RPMI8226 (cell line): ENCODE measurements around the gene NELL2.
A peak's percentile ranks its signal among the peaks of the same experiment; 100 is the strongest.
"Not testable (repeated sequence)": the region's sequence is repeated elsewhere in the genome, so short reads cannot be mapped to it uniquely, and the experiment has no call there.

Experiments
- DNase-seq: peaks from one replicate; pipeline ENCODE4 v3.0.0-alpha.2; 2015

The NELL2 gene

GRCh38 chr12:44774815-44775411 lies 101.2 kb downstream of the NELL2 start:
- peak; percentile 33 for DNase-seq

- no peak for DNase-seq
These were observed 104.6 kb downstream of the NELL2 start for GRCh38 chr12:44771485-44772021.

GRCh38 chr12:44765796-44766195 lies 110.3 kb downstream of the NELL2 start:
- no peak for DNase-seq

DNA sequence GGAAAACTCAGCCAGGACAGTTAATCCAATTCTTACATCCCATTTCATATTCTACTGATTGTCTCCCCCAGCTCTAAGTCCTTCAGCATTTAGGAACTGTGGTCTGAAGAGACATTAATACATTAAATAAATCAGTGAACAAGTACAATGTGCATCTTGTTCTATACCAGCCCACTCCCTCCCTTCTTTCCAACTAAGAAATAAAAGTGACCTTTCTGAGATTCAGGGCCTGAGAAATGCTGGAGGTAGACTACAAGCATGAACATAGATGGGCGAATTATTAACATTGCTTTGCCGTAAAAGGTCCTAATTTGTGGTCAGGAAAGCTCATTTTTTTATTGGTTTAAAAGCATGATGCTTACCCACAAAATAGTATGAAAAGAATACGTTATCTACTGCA lies 113.1 kb downstream of the NELL2 start:
- DNase-seq: no peak

DNA sequence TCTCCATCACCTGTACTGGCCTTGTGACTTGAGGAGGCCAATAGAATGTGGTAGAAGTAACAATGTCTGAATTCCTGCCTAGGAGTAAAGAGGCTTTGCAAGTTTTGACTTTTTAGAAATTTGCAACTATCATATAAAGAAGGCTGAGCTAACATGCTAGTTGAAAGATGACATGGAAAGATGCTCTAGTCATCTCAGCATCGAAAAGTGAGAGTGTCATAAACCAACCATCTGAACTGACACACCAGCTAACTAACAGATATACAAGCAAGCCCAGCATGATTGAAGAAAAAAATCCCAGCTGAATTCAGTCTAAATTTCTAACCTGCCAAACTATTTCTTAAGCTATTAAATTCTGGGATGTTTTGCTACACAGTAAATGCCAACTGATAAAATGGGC lies 116.8 kb downstream of the NELL2 start:
- no peak for DNase-seq

GRCh38 chr12:44750468-44750867 lies 125.6 kb downstream of the NELL2 start:
- DNase-seq: no peak

DNA sequence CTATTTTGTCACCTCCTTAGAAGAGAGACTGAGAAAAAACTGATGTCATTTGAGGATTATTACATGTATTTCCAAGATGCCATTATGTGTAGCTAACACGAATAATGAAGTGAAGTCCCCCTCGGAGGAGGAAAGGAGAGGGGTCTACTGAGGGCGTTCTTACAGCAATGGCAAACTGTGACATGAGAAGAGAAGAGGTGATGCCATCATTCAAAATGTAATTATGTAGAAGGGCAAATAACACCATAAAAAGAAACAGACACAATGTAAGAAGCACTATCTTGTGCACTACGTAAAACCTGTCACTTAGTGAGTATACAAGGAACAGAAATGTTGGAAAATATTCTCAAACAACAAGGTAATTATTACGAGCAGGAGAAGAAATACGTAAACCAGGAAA lies 126.5 kb downstream of the NELL2 start:
- DNase-seq: no peak

GRCh38 chr12:44748950-44749468 lies 127.1 kb downstream of the NELL2 start:
- no peak for DNase-seq

DNA sequence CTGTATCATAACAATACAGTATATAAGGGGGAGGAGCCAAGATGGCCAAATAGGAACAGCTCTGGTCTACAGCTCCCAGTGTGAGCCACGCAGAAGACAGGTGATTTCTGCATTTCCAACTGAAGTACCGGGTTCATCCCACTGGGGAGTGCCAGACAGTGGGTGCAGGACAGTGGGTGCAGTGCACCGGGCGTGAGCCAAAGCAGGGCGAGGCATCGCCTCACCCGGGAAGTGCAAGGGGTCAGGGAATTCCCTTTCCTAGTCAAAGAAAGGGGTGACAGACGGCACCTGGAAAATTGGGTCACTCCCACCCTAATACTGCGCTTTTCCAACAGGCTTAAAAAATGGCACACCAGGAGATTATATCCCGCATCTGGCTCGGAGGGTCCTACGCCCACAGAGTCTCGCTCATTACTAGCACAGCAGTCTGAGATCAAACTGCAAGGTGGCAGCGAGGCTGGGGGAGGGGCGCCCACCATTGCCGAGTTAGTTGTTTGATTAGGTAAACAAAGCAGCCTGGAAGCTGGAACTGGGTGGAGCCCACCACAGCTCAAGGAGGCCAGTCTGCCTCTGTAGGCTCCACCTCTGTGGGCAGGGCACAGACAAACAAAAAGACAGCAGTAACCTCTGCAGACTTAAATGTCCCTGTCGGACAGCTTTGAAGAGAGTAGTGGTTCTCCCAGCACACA lies 134.7 kb downstream of the NELL2 start:
- not testable (repeated sequence) for DNase-seq

DNA sequence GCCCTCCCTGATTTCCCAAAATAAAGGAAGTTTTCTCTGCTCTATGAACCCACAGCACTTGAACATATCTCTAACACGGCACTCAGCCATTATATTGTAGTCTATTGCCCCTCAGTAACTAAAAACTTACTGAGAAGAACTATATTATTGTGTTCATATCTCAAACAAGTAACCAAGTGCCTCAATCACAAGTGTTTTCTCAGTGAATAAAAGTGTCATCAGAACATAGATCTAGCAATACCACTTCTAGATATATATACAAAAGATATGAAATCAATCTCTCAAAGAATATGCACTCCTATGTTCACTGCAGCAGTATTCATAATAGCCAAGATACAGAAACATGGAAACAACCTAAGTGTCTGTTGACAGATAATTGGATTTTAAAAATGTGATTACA lies 138.1 kb downstream of the NELL2 start:
- DNase-seq: no peak

DNA sequence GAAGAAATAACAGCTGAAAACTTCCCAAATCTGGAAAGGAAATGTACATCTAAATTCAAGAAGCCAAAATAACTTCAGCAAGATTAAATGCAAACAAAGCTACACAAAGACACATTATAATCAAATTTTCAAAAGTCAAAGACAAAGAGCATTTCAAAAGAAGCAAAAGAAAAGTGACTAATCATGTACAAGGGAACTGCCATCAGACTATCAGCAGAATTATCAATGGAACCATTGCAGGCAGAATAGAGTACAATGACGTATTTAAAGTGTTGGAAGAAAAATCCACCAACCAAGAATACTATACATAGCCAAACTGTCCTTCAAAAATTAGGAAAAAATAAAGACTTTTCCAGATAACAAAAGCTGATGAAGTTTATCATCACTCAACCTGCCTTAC lies 147.5 kb downstream of the NELL2 start:
- no peak for DNase-seq

GRCh38 chr12:44720265-44720664 lies 155.8 kb downstream of the NELL2 start:
- no peak for DNase-seq

DNA sequence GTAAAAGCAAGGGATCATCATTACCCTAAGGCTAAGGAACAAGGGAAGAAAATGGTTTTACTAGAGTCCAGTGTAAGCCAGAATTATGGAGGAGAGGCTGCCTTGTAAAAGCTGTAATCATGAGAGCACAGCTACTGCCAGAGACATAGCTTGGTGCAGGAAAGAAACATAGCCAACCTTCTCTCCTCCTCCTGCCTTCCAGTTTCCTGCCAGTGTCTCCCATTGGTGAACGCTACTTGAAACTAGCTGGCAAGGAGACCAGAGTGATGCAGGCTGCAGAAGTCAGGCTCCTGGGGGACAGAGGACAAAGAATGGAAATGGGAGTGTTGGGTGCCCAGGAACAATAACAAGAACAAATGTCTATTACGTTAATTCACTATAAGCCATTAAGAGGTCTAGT lies 158.5 kb downstream of the NELL2 start:
- DNase-seq: no peak

DNA sequence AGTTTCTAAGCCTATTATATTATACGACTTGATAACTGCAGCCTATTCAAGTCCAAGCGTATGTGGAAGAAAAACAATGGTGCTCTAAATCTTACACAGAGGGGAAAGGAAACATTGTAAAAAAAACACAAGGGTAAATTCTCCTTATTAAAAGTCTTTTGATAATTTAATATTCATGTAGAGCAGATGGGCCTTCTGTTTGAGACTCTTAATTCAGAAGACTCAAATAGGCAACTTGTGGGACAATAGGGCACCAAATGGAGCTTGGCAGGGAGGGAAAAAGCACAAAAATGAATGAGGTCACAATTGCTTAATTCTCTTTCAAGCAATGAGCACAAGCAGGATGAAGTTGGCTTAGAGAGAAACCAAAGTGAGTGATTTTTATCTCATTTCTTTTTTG lies 159.4 kb downstream of the NELL2 start:
- DNase-seq: no peak

GRCh38 chr12:44711736-44712135 lies 164.4 kb downstream of the NELL2 start:
- no peak for DNase-seq

DNA sequence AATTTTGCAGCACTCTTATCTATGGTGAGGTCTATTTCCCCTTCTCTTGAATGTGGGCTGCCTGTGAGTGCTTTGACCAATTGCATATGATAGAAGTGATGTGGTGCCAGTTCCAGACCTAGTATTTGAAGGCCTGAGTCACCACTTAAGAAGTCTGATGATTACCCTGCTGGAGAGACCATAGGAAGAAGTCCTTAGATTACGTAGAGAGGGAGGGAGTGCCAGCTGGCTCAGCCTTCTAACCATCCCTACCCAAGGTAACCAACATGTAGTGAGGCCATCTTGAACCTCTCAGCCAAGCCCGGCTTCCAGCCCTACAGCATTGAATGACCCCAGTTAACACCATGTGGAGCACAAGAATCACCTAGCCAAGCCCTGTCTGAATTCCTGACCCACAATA lies 166.9 kb downstream of the NELL2 start:
- no peak for DNase-seq

DNA sequence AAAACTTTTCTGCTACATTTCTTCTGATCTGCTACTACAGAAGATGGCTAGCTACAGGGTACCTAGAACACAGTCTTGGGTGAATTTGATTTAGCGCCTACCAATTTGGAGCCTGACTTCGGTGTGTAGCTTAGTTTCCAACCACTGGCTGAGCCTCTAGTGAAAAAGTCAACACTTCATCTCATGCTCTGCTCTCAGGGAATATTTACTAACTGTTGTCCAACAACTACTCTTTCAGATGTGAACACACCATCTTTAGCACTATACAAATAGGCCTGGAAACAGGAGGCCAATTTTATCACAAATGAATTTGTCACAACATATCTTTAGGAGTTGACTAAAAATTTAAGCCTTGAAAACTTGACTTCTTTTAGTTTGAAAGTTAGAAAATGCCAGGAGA lies 167.9 kb downstream of the NELL2 start:
- no peak for DNase-seq

GRCh38 chr12:44703182-44703910 lies 172.8 kb downstream of the NELL2 start:
- no peak for DNase-seq

DNA sequence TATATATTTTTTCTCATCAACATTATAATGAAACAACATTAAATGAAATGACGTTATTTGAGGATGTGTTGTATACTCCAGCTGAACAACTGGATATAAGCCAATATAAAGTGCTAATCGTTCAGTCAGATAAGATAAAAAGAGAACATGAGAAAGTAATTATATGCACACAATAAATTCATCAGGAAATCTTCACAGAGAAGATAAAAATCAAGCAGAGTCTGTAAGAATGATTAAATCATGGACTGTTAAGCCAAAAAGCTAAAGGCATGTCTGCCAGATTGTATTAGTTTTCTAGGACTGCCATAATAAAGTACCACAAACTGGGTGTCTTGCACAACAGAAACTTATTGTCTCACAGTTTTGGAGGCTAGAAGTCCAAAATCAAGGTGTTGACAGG lies 178.6 kb downstream of the NELL2 start:
- no peak for DNase-seq

DNA sequence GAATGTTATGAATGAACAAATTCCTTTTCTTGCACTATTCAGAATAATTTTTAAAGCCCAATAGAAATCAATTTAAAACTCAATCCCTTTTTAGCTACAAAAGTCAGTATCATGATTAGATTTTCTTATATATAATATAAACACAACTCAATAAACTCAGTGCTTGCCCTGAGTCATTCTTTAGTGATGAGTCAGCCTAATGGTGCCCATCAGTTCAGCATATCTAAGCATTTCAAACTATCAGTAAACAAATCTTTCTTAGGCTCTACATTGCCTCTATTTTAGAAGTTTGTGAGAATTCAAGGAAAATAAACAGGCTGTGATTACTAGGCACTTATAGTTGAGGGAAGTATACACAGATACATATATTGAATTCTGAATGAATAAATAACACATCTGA lies 179.6 kb downstream of the NELL2 start:
- DNase-seq: no peak

DNA sequence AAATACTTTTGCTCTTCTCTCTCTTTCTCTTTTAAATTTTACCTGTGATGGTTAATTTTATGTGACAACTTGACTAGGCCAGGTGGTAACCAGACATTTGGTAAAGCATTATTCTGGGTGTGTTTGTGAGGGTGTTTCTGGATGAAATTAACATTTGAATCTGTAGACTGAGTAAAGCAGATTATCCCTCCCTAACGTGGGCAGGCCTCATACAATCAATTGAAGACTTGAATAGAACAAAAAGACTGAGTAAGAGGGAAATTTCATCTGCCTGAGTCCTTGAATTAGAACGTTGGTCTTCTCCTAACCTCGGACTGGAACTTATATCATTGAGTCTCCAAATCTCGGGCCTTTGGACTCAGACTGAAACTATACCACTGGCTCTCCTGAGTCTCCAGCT lies 182.1 kb downstream of the NELL2 start:
- DNase-seq: no peak

DNA sequence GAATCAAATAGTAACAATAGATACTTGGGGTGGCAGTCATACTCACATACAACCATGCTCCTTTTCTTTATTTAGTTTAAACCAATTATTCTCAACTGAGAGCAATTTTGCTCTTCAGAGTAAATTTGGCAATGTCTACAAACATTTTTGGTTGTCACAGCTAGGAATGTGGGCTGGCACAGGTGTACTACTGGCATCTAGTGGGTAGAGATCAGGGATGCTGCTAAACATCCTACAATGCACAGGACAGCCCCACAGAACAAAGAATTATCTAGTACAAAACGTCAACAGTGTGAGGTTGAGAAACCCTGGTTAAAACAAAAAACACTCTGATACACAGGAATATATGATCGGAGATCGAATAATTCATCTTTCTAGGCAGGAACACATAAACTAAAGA lies 186.5 kb downstream of the NELL2 start:
- no peak for DNase-seq

DNA sequence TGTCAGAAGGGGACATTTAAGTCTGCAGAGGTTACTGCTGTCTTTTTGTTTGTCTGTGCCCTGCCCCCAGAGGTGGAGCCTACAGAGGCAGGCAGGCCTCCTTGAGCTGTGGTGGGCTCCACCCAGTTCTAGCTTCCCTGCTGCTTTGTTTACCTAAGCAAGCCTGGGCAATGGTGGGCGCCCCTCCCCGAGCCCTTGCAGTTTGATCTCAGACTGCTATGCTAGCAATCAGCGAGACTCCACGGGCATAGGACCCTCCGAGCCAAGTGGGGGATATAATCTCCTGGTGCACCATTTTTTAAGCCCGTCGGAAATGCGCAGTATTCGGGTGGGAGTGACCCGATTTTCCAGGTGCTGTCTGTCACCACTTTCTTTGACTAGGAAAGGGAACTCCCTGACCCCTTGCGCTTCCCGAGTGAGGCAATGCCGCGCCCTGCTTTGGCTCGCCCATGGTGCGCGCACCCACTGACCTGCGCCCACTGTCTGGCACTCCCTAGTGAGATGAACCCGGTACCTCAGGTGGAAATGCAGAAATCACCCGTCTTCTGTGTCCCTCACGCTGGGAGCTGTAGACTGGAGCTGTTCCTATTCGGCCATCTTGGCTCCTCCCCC lies 189.2 kb downstream of the NELL2 start:
- DNase-seq: not testable (repeated sequence)
